Suppressor macrophage (primary cell): Measurements from ENCODE around the gene MOB3B.

Experiments
- DNase-seq, 4 experiments: peaks; one replicate each; pipeline ENCODE4 v3.0.0-alpha.2; 2020 to 2022

Gene MOB3B

GRCh38 chr9:27336829-27337228, 192.8 kb downstream of the MOB3B start:
- DNase-seq, result no peak

GRCh38 chr9:27336126-27336525, 193.5 kb downstream of the MOB3B start:
- peak in 1 of 4 experiments; percentile 21 for DNase-seq

GRCh38 chr9:27335075-27335474, 194.5 kb downstream of the MOB3B start:
- DNase-seq, result peak; percentile 76 to 96 (median 87)

GRCh38 chr9:27333241-27334052, 196.2 kb downstream of the MOB3B start:
- peak; percentile 82 to 91 (median 88) for DNase-seq

GRCh38 chr9:27331393-27331792, 198.2 kb downstream of the MOB3B start:
- DNase-seq, result no peak

GRCh38 chr9:27329291-27329690, 200.3 kb downstream of the MOB3B start:
- DNase-seq, result no peak

- no peak for DNase-seq
Observed at GRCh38 chr9:27328483-27328882, 201.1 kb downstream of the MOB3B start.

GRCh38 chr9:27311184-27311583, 218.4 kb downstream of the MOB3B start:
- DNase-seq, result no peak

GRCh38 chr9:27310582-27310981, 219.0 kb downstream of the MOB3B start:
- no peak for DNase-seq

- no peak for DNase-seq
Observed at GRCh38 chr9:27308691-27309390, 220.8 kb downstream of the MOB3B start.

GRCh38 chr9:27304521-27304920, 225.1 kb downstream of the MOB3B start:
- DNase-seq, result no peak

GRCh38 chr9:27303219-27303618, 226.4 kb downstream of the MOB3B start:
- DNase-seq, result no peak

GRCh38 chr9:27297050-27297449, 232.6 kb downstream of the MOB3B start, which contains the start of gene EQTN:
Gene EQTN, minus strand, starts transcription at chr9:27297150. Its CDS starts 95 bp downstream, at chr9:27297055.
- no peak for DNase-seq

GRCh38 chr9:27293996-27294395, 235.6 kb downstream of the MOB3B start:
- DNase-seq, result no peak

- no peak for DNase-seq
Observed at GRCh38 chr9:27292659-27293405, 236.8 kb downstream of the MOB3B start.

- no peak for DNase-seq
Observed at GRCh38 chr9:27291292-27291691, 238.3 kb downstream of the MOB3B start.

GRCh38 chr9:27282269-27282668, 247.3 kb downstream of the MOB3B start:
- no peak for DNase-seq

GRCh38 chr9:27280860-27281259, 248.8 kb downstream of the MOB3B start:
- DNase-seq, result peak in 2 of 4 experiments; percentile 26 to 27

GRCh38 chr9:27280249-27280648, 249.4 kb downstream of the MOB3B start:
- DNase-seq, result no peak

GRCh38 chr9:27279611-27280010, 250.0 kb downstream of the MOB3B start:
- no peak for DNase-seq

GRCh38 chr9:27278374-27278773, 251.2 kb downstream of the MOB3B start:
- DNase-seq, result no peak

GRCh38 chr9:27276193-27277030, 253.2 kb downstream of the MOB3B start:
- DNase-seq, result peak; percentile 36 to 80 (median 54)
